Lower leg skin (tissue), 4 donors: ENCODE measurements around the gene C4B. TPM values are rescaled to one million over a fixed set of nuclear protein-coding genes. Genes with fewer than 3 reads are reported as not detected.
A peak's percentile ranks its signal among the peaks of the same experiment; 100 is the strongest.

Experiments used
- DNase-seq, 2 donors: peaks; one replicate each; pipeline ENCODE4 v3.0.0-alpha.2; 2019; ENCODE audit warnings: low spot score in 2 of 2
- H3K4me3 ChIP-seq: fragments of 200-600 bp; sonication (generic); 2 replicates; pipeline ENCODE4 v1.5.1; 2017; ENCODE audit warnings: mild to moderate bottlenecking, low read depth; ENCODE audit not compliant: poor library complexity, severe bottlenecking
- POLR2A ChIP-seq, 2 donors: fragments of 450-650 bp; IDR thresholded peaks; one replicate each; pipeline ENCODE4 v1.6.1; 2016 to 2017; ENCODE audit warnings: antibody characterized with exemption in 2 of 2, mild to moderate bottlenecking in 1 of 2, moderate library complexity in 1 of 2
- WGBS, 2 donors: methylation state at CpG; one replicate each; pipeline ENCODE4 v1.1.5; 2018; 5-methylcytosine and 5-hydroxymethylcytosine counted together
- intact Hi-C: fragments of 100-400 bp; cut with DNase I; formaldehyde crosslinking; loops from one replicate; pipeline ENCODE4 v1.15.0; 2023; ENCODE audit warnings: low total_unique reads
- total RNA-seq, 4 donors: library from RNA; depleted of rRNA; stranded (reverse); fragments of >200 nt; gene quantifications; one replicate each; pipeline ENCODE4 v1.1.0, GENCODE V29; 2016
- TF ChIP-seq, protein P1 (sequence below), 3 donors: fragments of 450-650 bp; IDR thresholded peaks; one replicate each; pipeline ENCODE4 v1.5.1; 2016; ENCODE audit warnings: antibody characterized with exemption in 3 of 3, mild to moderate bottlenecking in 3 of 3, moderate library complexity in 2 of 3

Gene C4B
- total RNA-seq, 4 donors from 2014 or later, result 4.5 to 12.1 (median 6.3) TPM

DNA sequence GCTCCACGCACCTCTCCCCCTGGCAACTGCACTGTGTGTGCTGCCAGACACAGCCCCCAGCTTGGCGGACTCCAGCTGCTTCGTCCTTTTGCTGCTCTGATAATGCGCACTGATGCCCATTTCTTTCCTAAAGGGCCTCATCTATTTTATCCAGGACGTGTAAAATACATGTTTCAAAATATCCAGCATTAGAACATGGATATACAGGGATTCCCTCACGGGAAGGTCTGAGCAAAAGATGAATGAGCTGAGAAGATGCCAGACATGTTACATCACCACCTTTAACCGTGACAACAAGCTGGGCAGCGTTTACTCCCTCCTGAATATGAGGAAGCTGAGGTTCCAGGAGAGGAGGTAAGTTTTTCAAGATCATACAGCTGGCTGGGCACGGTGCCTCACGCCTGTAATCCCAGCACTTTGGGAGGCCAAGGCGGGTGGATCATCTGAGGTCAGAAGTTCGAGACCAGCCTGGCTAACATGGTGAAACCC lies 61.8 kb downstream of the C4B start:
- TF ChIP-seq, protein P1, sequence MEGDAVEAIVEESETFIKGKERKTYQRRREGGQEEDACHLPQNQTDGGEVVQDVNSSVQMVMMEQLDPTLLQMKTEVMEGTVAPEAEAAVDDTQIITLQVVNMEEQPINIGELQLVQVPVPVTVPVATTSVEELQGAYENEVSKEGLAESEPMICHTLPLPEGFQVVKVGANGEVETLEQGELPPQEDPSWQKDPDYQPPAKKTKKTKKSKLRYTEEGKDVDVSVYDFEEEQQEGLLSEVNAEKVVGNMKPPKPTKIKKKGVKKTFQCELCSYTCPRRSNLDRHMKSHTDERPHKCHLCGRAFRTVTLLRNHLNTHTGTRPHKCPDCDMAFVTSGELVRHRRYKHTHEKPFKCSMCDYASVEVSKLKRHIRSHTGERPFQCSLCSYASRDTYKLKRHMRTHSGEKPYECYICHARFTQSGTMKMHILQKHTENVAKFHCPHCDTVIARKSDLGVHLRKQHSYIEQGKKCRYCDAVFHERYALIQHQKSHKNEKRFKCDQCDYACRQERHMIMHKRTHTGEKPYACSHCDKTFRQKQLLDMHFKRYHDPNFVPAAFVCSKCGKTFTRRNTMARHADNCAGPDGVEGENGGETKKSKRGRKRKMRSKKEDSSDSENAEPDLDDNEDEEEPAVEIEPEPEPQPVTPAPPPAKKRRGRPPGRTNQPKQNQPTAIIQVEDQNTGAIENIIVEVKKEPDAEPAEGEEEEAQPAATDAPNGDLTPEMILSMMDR (IDR thresholded peaks at IDR 0.05), result no peak
- DNase-seq, result no peak
- 48 to 57% methylated on average over 12 of the region's 12 CpGs for WGBS, 2 donors
- intact Hi-C loops, result no loop called here
- no peak overlapping the region for H3K4me3 ChIP-seq

- H3K4me3 ChIP-seq, result no peak overlapping the region
- DNase-seq, result no peak
- intact Hi-C loops, result no loop called here
- TF ChIP-seq POLR2A (IDR thresholded peaks at IDR 0.05), result no peak
- TF ChIP-seq, protein P1 (IDR thresholded peaks at IDR 0.05), result no peak
- WGBS, 2 donors, result 68 to 88% methylated on average over 7 of the region's 7 CpGs
Measured at GRCh38 chr6:32079566-32080290, 65.1 kb downstream of the C4B start.

DNA sequence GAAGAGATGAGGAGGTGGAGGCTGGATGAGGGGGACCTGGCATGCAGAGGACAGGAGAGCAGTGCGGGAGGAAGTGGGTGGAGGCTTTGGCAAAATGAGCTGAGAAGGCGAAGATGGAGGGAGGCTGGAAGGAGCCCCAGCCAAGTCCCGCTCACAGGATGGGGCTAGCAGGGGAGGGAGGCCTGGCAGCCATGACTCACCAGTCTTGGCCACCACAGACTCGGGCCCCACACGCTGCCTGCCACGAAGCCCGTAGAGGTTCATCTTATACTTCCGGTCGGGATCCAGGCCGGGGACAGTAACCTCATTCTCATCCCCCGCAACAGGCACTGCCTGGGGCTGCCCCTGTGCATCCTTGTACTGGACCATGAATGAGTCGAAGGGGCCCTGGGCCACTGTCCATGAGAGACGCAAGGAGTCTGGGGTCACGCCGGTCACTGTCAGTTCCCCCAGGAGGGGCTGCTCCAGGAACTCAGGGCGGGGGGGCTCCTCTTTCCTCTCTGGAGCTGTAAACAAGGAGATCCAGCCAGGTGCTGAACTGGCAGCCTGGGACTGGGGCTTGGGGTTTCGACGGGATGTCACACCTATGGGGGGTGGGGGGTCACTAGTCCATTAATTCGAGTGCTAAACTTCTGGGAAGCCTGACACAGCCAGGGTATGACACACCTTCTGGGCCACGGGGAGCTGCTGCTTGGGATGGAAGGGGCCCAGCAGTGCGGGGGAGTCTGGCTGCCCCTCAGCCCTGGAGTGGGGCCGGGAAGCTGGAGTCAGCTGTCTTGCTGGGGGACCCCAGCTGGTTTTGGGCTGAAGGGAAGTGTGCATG lies 66.8 kb downstream of the C4B start:
- intact Hi-C loops, result no loop called here
- peak; percentile 48 to 95 for DNase-seq
- WGBS, 2 donors, result 44 to 46% methylated on average over 20 to 22 of the region's 22 CpGs
- no peak for TF ChIP-seq POLR2A (IDR thresholded peaks at IDR 0.05)
- TF ChIP-seq, protein P1 (IDR thresholded peaks at IDR 0.05), result no peak
- no peak overlapping the region for H3K4me3 ChIP-seq

GRCh38 chr6:32082478-32082877 lies 67.9 kb downstream of the C4B start:
- TF ChIP-seq, protein P1 (IDR thresholded peaks at IDR 0.05), result no peak
- no peak for TF ChIP-seq POLR2A (IDR thresholded peaks at IDR 0.05)
- DNase-seq, result no peak
- intact Hi-C loops, result no loop called here
- 52 to 55% methylated on average over 6 of the region's 6 CpGs for WGBS, 2 donors
- no peak overlapping the region for H3K4me3 ChIP-seq

GRCh38 chr6:32082935-32083334 lies 68.3 kb downstream of the C4B start:
- no peak overlapping the region for H3K4me3 ChIP-seq
- DNase-seq, result peak; percentile 84 to 94
- intact Hi-C loops, result no loop called here
- TF ChIP-seq, protein P1 (IDR thresholded peaks at IDR 0.05), result no peak
- no peak for TF ChIP-seq POLR2A (IDR thresholded peaks at IDR 0.05)
- WGBS, 2 donors, result 40 to 43% methylated on average over 9 of the region's 9 CpGs
